Epithelial cell of prostate (primary cell): Measurements from ENCODE around the gene ARFGEF3.
"Not testable (repeated sequence)": the region's sequence is repeated elsewhere in the genome, so short reads cannot be mapped to it uniquely, and the experiment has no call there.

ENCODE experiments used
- DNase-seq: peaks from one replicate; pipeline ENCODE4 v3.0.0-alpha.2; 2011; ENCODE audit warnings: low read depth, low spot score
- H3K27ac ChIP-seq: fragments of 450-650 bp; 2 replicates; pipeline ENCODE4 v1.5.1; 2017; ENCODE audit warnings: mild to moderate bottlenecking

Gene ARFGEF3

DNA sequence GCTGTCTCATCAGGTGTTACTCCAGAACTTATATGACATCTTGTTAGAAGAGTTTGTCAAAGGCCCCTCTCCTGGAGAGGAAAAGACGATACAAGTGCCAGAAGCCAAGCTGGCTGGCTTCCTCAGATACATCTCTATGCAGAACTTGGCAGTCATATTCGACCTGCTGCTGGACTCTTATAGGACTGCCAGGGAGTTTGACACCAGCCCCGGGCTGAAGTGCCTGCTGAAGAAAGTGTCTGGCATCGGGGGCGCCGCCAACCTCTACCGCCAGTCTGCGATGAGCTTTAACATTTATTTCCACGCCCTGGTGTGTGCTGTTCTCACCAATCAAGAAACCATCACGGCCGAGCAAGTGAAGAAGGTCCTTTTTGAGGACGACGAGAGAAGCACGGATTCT, 172.3 kb downstream of the ARFGEF3 start:
- no peak for DNase-seq
- no peak overlapping the region for H3K27ac ChIP-seq

DNA sequence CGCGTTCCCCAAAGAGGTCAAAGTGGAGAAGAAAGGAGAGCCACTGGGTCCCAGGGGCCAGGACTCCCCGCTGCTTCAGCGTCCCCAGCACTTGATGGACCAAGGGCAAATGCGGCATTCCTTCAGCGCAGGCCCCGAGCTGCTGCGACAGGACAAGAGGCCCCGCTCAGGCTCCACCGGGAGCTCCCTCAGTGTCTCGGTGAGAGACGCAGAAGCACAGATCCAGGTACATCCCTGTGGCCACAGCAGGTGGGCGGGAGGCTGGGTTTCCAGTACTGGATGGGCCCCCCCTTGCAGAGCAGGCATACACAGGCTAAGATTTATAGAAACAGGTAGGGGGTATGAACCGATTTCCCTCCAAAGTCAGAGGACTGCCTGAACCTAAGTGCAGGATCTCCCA, 173.2 kb downstream of the ARFGEF3 start:
- no peak for DNase-seq
- no peak overlapping the region for H3K27ac ChIP-seq

DNA sequence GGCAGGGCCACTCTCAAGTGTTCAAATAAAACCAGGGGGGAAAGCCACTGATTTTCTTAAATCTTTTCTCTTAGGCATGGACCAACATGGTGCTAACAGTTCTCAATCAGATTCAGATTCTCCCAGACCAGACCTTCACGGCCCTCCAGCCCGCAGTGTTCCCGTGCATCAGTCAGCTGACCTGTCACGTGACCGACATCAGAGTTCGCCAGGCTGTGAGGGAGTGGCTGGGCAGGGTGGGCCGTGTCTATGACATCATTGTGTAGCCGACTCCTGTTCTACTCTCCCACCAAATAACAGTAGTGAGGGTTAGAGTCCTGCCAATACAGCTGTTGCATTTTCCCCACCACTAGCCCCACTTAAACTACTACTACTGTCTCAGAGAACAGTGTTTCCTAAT, 174.5 kb downstream of the ARFGEF3 start:
- H3K27ac ChIP-seq = no peak overlapping the region

DNA sequence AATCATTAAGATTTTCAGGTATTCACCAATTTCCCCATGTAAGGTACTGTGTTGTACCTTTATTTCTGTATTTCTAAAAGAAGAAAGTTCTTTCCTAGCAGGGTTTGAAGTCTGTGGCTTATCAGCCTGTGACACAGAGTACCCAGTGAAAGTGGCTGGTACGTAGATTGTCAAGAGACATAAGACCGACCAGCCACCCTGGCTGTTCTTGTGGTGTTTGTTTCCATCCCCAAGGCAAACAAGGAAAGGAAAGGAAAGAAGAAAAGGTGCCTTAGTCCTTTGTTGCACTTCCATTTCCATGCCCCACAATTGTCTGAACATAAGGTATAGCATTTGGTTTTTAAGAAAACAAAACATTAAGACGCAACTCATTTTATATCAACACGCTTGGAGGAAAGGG, 175.3 kb downstream of the ARFGEF3 start:
- H3K27ac ChIP-seq = no peak overlapping the region
- no peak for DNase-seq

More for the DNA sequence above, 174.5 kb downstream of the ARFGEF3 start:
- DNase-seq = no peak

DNA sequence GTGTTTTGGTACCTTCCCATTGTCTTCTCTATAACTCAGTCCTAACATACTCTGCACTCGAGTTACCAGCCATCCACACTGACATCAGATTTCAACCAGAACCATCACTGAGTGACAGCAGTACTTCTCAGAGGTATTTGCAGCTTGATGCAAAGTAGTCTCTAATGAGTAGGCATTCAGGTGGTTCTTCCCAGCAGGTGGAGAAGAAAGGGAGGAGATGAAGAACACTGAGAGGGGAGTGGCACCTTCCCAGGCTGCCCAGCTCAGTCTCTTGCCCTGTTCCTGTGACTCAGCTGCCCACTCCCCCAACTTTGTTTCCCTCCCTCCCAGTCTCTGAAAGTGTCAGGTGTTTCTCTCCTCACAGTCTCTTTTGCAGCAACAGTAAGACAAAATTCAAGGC, 177.3 kb downstream of the ARFGEF3 start:
- peak; percentile 2 for DNase-seq
- no peak overlapping the region for H3K27ac ChIP-seq

DNA sequence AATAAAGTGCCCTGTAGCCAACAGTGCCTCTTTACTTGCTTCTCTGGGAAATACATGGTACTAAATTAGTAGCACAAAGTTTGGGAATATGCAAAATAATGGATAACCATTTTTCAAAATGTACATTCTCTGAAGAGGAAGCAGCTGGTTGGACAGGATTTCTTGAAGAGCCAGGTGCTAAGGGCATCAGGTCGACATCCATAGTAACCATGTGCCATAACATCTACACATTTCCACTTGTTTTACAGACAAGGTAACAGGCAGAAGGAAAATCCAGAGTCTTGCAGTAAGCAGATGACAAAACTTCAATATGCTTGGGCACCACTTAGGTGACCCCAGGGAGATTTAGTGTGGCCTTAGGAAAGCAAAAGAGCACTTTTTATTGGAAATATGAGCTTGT, 179.4 kb downstream of the ARFGEF3 start:
- H3K27ac ChIP-seq = no peak overlapping the region
- no peak for DNase-seq

DNA sequence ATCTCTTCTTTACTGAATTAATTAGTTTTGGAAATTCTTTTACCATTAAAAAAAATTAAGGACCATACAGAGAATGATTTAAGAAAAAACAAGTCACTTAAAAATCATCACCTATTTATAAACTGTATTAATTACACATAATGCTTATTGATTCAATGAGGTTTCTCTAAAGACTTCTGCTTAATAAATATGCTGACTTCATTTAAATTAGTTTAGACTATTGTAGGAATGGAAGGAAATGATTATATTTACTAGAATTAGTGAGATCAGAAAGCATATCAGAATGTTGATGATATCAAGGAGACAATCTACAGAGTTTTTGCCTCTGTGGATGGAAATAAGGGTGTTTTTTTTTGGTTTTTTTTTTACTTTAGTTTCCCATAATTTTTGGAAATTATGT, 181.4 kb downstream of the ARFGEF3 start:
- no peak for DNase-seq
- no peak overlapping the region for H3K27ac ChIP-seq

DNA sequence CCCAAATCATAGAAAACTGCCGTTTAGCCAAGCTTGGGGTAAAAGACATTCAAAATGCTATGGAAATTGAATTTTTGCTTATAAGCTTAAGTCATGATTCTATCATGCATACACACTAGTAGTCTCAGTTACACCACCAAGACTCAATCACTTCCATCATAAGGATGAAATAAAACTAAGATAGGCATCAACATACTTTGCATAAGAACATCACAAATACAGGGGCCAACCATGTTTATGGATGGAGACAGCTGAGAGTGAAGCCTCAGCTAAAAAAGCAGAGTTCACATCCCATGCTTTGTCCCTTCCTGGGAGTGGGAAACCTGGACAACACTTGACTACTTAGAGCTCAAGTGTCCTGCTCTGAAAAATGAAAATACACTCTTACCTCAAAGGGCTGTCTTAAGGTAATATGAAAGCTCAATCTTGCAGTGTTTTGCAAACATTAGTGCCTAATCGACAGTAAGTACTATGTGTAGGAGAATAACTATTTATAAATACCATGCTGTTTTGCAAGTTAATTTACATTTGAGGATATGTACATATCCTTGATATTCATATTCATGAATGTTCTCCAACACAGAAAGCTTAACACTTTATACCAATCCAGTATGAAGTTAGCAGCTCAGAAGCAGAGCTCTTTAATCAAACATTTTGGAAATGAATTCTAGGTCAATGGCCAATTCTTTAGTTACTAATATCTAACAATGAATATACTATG, 184.0 kb downstream of the ARFGEF3 start:
- no peak for DNase-seq
- no peak overlapping the region for H3K27ac ChIP-seq

DNA sequence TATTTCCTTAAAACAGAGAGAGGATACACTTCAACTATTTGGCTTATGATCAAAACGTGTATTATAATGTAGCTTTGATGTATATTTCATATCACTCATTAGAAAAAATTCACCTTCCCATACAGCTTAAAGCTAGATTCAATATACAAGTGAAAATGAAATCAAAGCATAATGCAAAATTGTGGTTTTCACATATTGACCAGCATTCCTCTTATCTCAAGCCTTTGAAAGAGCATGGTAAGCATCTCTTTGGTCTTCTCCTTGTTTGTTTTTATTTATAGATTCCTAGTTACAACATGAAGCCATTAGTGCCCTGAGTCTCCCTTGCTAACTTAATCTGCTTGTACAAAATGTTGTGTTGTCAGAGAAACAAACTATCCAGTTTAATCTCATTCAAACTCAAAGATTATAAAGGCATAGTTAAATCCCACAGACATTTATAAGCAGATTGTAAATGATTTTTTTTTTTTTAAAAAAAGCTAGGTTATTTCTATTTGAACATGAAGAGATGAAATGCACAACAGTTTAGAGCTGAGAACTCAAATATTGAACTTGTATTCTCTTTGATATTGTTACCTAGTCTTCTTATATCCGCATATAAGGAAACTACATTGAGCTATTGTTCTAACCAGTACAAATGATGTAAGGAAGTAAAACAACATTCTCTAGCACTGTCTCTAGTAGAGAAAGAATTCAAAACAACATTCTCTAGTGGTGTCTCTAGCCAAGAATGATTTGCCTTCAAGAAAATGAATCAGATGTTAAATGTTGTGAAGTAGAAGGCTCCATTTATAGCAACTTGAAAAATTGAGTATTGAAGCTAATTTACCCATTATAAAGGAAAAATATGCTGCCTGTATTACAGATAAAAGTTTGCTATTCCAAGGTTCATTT, 184.8 kb downstream of the ARFGEF3 start:
- no peak for DNase-seq
- no peak overlapping the region for H3K27ac ChIP-seq

DNA sequence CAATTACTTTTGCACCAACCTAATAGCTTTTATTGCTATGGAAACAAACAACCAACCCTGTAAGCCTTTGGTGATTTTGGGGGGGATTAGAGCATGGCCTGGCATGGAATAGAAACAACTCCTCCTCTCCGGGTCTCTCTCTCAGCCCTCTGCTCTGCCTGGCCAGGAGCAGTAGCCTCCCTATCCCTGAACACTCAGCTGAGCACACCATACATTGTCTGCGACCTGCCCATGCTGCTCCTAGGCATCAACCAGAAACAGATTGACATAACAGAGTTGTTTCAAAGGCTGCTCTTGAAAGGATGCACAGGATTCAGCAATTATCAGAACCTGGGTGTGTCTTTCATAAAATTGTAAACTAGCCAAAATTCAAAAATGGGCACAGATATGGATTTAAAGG, 186.1 kb downstream of the ARFGEF3 start:
- no peak overlapping the region for H3K27ac ChIP-seq
- no peak for DNase-seq

DNA sequence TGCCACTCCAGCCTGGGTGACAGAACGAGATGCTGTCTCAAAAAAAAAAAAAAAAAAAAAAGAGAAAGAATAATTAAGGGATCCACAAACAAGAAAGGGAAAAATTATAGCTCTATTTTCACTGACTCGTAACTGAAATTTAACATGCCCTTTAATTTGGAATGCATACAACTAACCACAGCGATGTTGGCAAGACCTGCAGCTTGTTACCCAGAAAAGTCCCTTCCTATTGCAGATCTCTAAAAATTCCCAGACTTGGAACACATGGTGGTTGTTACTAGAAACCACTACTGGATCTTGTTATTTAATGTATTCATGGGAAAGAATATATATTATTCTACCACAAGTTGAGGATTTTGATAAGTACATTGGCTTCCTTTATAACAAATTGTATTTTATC, 188.2 kb downstream of the ARFGEF3 start:
- H3K27ac ChIP-seq = no peak overlapping the region
- DNase-seq = no peak

DNA sequence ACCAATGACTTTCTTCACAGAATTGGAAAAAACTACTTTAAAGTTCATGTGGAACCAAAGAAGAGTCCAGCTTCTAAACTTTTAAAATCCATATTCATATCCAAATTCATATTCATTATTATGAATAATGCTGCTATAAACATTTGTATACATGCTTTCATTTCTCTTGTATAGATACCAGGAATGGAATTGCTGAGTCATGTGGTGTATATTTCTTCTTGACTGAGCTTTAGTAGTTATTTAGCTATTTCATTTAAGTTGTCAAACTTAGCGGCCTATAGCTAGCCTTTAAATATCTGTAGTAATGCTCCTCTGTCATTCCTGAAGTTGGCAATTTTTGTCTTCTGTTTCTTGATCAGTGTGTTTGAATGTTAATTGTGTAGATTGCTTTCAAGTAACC, 196.2 kb downstream of the ARFGEF3 start:
- H3K27ac ChIP-seq = no peak overlapping the region
- DNase-seq = no peak

DNA sequence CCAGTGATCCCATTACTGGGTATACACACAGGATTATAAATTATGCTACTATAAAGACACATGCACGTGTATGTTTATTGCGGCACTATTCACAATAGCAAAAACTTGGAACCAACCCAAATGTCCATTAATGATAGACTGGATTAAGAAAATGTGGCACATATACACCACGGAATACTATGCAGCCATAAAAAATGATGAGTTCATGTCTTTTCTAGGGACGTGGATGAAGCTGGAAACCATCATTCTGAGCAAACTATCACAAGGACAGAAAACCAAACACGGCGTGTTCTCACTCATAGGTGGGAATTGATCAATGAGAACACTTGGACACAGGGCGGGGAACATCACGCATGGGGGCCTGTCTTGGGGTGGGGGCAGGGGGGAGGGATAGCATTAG, 206.9 kb downstream of the ARFGEF3 start:
- not testable (repeated sequence) for H3K27ac ChIP-seq

DNA sequence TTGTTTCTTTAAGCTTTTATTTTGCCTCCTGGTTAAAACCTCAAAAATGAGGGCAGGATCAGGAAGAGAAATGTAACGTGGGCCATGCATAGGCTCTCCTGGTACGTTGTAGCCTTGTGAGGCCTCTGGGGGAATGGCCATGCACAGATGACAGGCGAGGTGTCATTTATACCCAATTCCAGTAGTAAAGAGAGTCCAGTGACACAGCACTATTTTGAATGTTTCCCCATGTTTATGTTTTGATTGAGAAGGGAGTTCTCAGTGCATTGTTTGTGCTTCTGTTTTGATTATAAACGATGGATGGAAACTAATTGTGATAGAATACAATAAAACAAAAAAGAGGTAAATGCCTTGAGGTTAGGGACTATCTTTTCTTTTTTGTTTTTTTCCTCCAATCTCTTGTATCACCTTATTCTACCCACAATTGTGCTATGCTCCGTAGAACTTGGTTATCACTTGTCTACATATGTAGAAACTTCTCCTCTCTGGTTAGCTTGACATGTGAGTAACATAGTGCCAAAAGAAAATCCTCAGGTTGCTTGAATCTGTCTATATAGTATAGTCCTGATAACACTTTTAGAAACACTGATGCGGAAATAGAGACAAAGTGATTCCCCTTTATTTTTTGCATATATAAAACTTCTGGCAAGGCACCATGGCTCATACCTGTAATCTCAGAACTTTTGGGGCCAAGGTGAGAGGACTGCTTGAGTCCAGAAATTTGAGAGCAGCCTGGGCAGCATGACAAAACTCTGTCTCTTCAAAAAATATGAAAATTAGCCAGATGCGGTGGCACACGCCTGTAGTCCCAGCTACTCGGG, 209.1 kb downstream of the ARFGEF3 start:
- H3K27ac ChIP-seq = no peak overlapping the region
- no peak for DNase-seq

More for the DNA sequence above, 206.9 kb downstream of the ARFGEF3 start:
- DNase-seq = not testable (repeated sequence)

DNA sequence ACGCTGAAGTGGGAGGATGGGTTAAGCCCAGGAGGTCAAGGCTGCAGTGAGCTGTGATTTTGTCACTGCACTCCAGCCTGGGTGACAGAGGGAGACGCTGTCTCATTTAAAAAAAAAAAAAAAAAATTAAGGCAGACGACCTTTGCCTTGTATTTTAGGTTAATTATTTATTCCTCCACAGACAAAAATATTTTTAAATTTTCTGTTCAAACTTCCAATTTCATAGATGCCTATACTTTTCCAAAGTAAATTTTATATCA, 209.6 kb downstream of the ARFGEF3 start:
- no peak for DNase-seq
- no peak overlapping the region for H3K27ac ChIP-seq

DNA sequence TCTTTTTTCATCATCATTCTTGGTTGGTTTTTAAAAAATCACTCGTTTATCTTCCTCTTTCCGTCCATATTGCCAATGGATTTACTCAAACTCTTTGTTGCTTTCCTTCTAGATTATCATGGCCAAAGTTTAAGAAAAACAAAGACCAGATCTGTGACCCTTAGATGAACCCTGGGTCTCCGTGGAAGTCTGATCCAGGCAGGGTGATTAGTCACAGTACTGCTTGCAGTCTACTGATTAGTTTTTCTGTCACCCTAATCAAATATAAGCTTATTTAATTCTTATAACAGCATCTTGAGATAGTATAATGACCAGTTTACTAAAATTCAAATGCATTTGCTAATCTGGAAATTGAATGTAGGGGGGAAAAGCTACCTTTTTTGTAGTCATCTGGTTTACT, 210.0 kb downstream of the ARFGEF3 start:
- no peak for DNase-seq

DNA sequence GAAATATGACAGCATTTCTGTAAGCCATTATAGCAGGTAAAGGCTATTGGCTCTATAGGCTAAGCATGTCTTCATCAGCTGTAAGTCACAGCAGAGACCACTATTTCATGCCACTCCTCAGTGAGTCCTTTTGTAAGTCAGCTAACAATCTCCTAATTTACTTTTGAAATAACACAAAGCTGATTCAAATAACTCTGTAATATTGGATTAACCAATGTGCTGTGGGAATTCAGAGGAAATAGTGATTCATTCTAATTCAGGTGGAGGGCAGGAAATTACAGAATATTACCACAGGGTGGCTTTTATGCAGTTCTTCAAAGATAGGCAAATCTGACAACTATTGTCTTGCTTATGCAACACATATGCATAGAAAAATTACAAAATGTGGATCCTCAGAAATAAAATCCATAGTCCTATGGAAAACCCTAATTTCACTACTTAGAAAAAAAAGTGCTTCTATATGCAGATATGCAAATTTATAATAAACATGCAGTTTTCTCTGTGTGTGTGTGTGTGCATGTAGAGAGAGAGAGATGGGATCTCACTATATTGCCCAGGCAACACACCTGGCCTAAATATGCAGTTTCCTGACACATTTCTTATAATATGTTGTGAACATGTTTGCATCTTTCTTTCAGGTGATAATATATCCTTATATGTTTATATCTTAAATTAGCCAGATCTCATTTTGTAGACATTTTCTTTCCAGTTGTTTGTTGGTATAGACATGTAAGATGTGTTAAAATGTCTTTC, 211.1 kb downstream of the ARFGEF3 start:
- H3K27ac ChIP-seq = no peak overlapping the region
- DNase-seq = no peak

More for the DNA sequence above, 210.0 kb downstream of the ARFGEF3 start:
- H3K27ac ChIP-seq = no peak overlapping the region

DNA sequence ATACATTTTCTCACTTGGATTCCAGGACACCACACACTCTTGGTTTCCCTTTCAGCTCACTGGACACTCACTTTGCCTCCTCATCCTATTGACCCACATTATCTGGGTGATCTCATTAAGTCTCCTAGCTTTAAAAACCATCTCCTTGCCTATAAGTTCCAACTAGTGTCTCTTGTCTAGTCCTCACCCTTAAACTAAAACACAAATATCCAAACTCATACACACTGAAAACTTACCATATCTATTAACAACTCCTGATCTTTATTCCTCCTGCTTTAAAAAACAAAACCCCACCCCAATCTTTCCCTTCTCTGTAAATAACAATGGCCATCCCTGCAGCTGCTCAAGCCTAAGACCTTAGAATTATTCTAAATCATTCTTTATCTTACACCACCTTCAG, 212.5 kb downstream of the ARFGEF3 start:
- no peak for DNase-seq
- H3K27ac ChIP-seq = no peak overlapping the region

DNA sequence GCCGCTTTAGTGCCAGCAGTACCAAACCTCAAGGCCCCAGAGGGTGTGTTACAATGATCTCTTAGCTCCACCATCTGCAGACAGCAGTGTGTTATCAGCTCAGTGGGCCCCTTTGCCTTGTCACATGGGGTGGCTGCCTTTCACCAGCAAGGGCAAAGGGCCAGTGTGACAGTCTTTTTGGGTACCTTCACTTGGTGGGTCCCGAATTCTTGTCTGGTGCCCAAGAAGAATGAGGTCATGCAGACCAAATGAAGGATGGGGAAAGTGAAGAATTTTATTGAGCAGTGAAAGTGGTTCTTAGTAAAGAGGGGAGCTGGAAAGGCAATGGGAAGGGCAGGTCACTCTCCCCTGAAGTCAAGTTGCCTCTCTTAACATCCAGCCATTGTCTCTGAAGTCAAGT, 213.1 kb downstream of the ARFGEF3 start:
- no peak for DNase-seq
- H3K27ac ChIP-seq = no peak overlapping the region

DNA sequence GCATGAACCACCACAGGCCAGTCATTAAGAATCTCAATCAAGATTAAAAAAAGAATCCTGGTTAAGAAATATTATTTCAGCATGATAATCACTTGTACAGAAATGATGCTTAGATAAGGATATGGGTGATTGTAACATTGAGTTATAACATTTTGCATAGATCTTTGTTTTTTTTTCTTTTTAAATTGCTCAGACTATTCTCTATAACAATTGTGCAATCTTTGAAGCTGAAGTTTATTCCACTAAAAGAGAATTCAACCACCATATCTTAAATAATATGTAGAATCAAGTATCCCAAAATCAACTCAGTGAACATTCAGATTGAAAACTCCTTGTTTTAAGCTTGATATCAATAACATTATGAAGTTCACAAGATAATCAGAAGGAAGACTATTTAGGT, 215.3 kb downstream of the ARFGEF3 start:
- DNase-seq = no peak
- H3K27ac ChIP-seq = no peak overlapping the region
